OCI-LY7 (cell line): ENCODE results near the gene METTL25B. TPM values are rescaled to one million over a fixed set of nuclear protein-coding genes. Genes with fewer than 3 reads are reported as not detected.

Source experiments
- BruUV-seq: library from RNA; stranded (reverse); fragments of 400-500 nt; replicated peaks from 2 replicates; lab custom pipeline; 2021; lab: Mats Ljungman, UMichigan
- CTCF ChIA-PET: fragments of 300-600 bp; sonication (Branson Sonifier 250); formaldehyde crosslinking; loops from one replicate; lab custom pipeline; 2022; ENCODE audit warnings: antibody characterized with exemption; ENCODE audit not compliant: unreplicated experiment; lab: Charles Lee
- POLR2A ChIA-PET: fragments of 300-600 bp; sonication (Branson Sonifier 250); formaldehyde crosslinking; loops from one replicate; lab custom pipeline; 2022; ENCODE audit warnings: antibody characterized with exemption; lab: Charles Lee
- DNase-seq: peaks from one replicate; pipeline ENCODE4 v3.0.0-alpha.2; 2015; ENCODE audit warnings: low spot score
- H2AFZ ChIP-seq: fragments of 200-600 bp; sonication (generic), shearing (Covaris generic); 2 replicates; pipeline ENCODE4 v1.6.1; 2014; ENCODE audit warnings: mild to moderate bottlenecking, antibody characterized with exemption, low read length, moderate library complexity
- H3K27ac ChIP-seq: fragments of 200-600 bp; sonication (generic); 2 replicates; pipeline ENCODE4 v1.5.1; 2014; ENCODE audit warnings: mixed run types, low read depth, mild to moderate bottlenecking, moderate library complexity, low read length, inconsistent platforms; ENCODE audit not compliant: poor library complexity, severe bottlenecking
- H3K36me3 ChIP-seq: fragments of 200-600 bp; sonication (generic); 2 replicates; pipeline ENCODE4 v1.6.1; 2014; ENCODE audit warnings: mild to moderate bottlenecking, antibody characterized with exemption, low read length, moderate library complexity, mixed read lengths; ENCODE audit not compliant: insufficient read depth
- H3K4me1 ChIP-seq: fragments of 200-600 bp; sonication (generic); 2 replicates; pipeline ENCODE4 v1.5.1; 2014; ENCODE audit warnings: mild to moderate bottlenecking, low read length; ENCODE audit not compliant: insufficient read depth, poor library complexity, severe bottlenecking
- H3K4me2 ChIP-seq: fragments of 200-600 bp; sonication (generic); 2 replicates; pipeline ENCODE4 v1.6.1; 2014; ENCODE audit warnings: mild to moderate bottlenecking, low read length
- H3K4me3 ChIP-seq: fragments of 200-600 bp; sonication (generic); 2 replicates; pipeline ENCODE4 v1.5.1; 2014; ENCODE audit warnings: mild to moderate bottlenecking, low read depth, low read length; ENCODE audit not compliant: poor library complexity, severe bottlenecking
- H3K79me2 ChIP-seq: fragments of 200-600 bp; sonication (generic); 2 replicates; pipeline ENCODE4 v1.6.1; 2016; ENCODE audit warnings: low read depth, mild to moderate bottlenecking, low read length, moderate library complexity, mixed read lengths; ENCODE audit not compliant: insufficient read depth
- H3K9me2 ChIP-seq: fragments of 200-600 bp; sonication (generic); 2 replicates; pipeline ENCODE4 v1.6.1; 2016; ENCODE audit warnings: mild to moderate bottlenecking, low read length, mixed read lengths; ENCODE audit not compliant: insufficient read depth
- H3K9me3 ChIP-seq: fragments of 200-600 bp; sonication (generic); 2 replicates; pipeline ENCODE4 v1.6.1; 2014; ENCODE audit warnings: mild to moderate bottlenecking, mixed run types, low read length, mixed read lengths
- H4K20me1 ChIP-seq: fragments of 200-600 bp; sonication (generic); 2 replicates; pipeline ENCODE4 v1.6.1; 2014; ENCODE audit warnings: mild to moderate bottlenecking, antibody characterized with exemption, low read length, moderate library complexity, mixed read lengths; ENCODE audit not compliant: insufficient read depth
- EZH2phosphoT487 ChIP-seq: fragments of 200-600 bp; sonication (generic); IDR thresholded peaks from 2 replicates; pipeline ENCODE4 v1.6.1; 2018; ENCODE audit warnings: low read depth, borderline replicate concordance, mild to moderate bottlenecking, mixed run types, antibody characterized with exemption, low read length, moderate library complexity, mixed read lengths
- intact Hi-C: fragments of 100-400 bp; cut with micrococcal nuclease; formaldehyde crosslinking; loops from one replicate; pipeline ENCODE4 v1.10.0; 2022; ENCODE audit not compliant: unreplicated experiment
- total RNA-seq, 2 experiments: library from RNA; depleted of rRNA in 1 of 2; stranded (reverse); fragments of >200 nt in 1 of 2; shearing (Covaris generic) in 1 of 2; gene quantifications; 2 replicates each; pipeline ENCODE4 v1.2.3, GENCODE V29; 2014 to 2022
- TF ChIP-seq, protein P1 (sequence below): fragments of 200-600 bp; sonication (generic); conservative IDR thresholded peaks from 2 replicates; pipeline ENCODE4 v1.5.1; 2014; ENCODE audit warnings: mild to moderate bottlenecking, antibody characterized with exemption, low read length, moderate library complexity, mixed read lengths

The METTL25B gene
- total RNA-seq, 2 experiments from 2014 or later = 24.7 to 45.6 TPM

DNA sequence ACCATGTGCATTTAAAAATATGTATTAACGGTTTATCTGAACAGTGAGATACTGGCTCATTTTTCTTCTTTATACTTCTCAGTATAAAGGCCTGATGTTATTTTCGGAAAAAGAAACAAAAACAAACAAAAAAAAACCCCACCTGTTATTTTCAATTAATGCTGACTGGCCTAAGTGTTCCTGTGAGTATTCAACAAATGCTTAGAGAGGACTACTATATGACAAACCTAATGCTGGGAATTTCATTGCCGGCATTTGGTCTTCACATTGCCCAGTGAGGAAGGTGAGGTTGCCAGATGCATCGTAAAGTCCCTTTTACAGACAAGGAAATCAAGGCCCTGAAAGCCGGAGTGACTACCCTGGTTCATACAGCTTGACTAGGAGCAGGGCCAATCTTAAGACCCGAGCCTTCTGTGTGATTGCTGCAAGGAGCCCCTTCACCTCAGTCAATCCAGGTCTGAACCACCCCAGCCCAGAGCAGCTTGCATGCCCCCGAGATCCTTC is 12.0 kb downstream of the METTL25B start:
- CTCF ChIA-PET = interaction anchor here (1.0 kb wide), 1 partner anchor 13 kb away, joined by 3 read pairs; no protein-coding TSS in a partner anchor
- no peaks in the 10 kb centered on the region for H3K9me3 ChIP-seq
- BruUV-seq = no TSS peak
- peak overlapping the region; percentile 7; the same call in 1 of the 2 replicates for H2AFZ ChIP-seq
- no peaks in the 10 kb centered on the region for H3K9me2 ChIP-seq
- peaks cover 18% of the 10 kb centered on the region; the same call in 1 of the 2 replicates for H3K79me2 ChIP-seq
- peaks cover 85% of the 10 kb centered on the region for H3K36me3 ChIP-seq
- POLR2A ChIA-PET = interaction anchor here (0.6 to 2.7 kb wide), 7 partner anchors 11 to 1033 kb away, joined by 3 to 16 read pairs (median 6); partner anchors contain the start of genes HDGF, ISG20L2, METTL25B and PRCC
- intact Hi-C loops = no loop called here
- peak overlapping the region; percentile 52 for H3K27ac ChIP-seq
- DNase-seq = peak; percentile 46
- peaks cover 20% of the 10 kb centered on the region for H3K4me1 ChIP-seq
- peak overlapping the region; percentile 75 for H3K4me2 ChIP-seq
- no peaks in the 10 kb centered on the region for H4K20me1 ChIP-seq
- peak overlapping the region; percentile 74 for H3K4me3 ChIP-seq
- TF ChIP-seq, protein P1, sequence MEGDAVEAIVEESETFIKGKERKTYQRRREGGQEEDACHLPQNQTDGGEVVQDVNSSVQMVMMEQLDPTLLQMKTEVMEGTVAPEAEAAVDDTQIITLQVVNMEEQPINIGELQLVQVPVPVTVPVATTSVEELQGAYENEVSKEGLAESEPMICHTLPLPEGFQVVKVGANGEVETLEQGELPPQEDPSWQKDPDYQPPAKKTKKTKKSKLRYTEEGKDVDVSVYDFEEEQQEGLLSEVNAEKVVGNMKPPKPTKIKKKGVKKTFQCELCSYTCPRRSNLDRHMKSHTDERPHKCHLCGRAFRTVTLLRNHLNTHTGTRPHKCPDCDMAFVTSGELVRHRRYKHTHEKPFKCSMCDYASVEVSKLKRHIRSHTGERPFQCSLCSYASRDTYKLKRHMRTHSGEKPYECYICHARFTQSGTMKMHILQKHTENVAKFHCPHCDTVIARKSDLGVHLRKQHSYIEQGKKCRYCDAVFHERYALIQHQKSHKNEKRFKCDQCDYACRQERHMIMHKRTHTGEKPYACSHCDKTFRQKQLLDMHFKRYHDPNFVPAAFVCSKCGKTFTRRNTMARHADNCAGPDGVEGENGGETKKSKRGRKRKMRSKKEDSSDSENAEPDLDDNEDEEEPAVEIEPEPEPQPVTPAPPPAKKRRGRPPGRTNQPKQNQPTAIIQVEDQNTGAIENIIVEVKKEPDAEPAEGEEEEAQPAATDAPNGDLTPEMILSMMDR = no peak
- no peak for TF ChIP-seq EZH2phosphoT487

DNA sequence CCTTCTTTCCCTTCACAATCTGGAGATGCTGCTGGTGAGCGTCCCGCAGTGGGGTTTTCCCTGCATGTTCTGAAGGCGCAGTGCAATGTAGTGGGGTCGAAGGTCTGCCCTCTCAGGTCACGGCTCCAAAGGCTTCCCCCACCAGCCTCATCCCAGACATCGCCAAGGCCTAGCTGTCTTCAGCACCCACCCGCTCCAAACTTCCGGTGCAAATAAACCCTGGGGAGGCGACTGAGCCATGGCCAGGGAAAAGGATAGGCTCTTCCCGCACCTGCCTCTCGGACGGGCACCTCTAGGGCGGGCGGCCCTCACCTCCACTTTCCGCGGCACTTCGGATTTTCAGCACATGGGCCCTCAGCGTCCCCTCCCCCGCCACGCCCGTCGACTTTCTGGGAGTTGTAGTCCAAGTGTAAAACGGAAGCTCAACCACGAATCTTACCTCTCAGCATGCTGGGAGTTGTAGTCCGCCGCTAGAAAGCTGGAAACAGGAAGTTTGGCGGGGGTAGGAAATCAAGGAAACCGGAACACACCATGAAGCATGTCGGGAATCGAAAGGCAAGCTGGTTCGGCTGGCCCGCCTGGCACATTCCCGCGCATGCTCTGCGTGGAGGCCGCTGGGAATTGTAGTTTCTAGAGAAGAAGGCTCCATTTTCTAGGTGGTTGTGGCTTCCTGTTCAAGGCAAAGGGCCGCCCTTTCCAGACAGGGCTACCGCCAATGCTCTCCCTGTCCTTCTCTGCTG is 12.6 kb downstream of the METTL25B start, which contains the start of gene MRPL24:
Gene MRPL24, minus strand, starts transcription at position 348 of the 740 bp plus-strand sequence. CDS start 2,384 bp downstream, outside the sequence.
- Histone ChIP-seq H3K36me3 (peaks cover 86% of the 10 kb centered on the region), H4K20me1 (peaks cover 4% of the 10 kb centered on the region; the same call in 1 of the 2 replicates), H3K4me3 (peak within 1 kb of the TSS; percentile 74), H3K79me2 (peaks cover 24% of the 10 kb centered on the region), H2AFZ (peak within 1 kb of the TSS; percentile 7; the same call in 1 of the 2 replicates), H3K9me3 (no peaks in the 10 kb centered on the region), H3K4me1 (peaks cover 26% of the 10 kb centered on the region), H3K9me2 (no peaks in the 10 kb centered on the region), H3K27ac (peak within 1 kb of the TSS; percentile 70), H3K4me2 (peak within 1 kb of the TSS; percentile 75)
- TF ChIP-seq, protein P1 = no peak
- TF ChIP-seq EZH2phosphoT487 = no peak
- intact Hi-C loops = loop anchor here (1.0 kb wide), 1 partner anchor 26 kb away; the partner anchor contains the start of gene PRCC
- no TSS peak for BruUV-seq
- DNase-seq = peak; percentile 99
- CTCF ChIA-PET = interaction anchor here (0.6 to 1.1 kb wide), 4 partner anchors 14 to 51 kb away, joined by 3 to 4 read pairs (median 3); no protein-coding TSS in a partner anchor
- POLR2A ChIA-PET = interaction anchor here (0.6 to 2.7 kb wide), 9 partner anchors 9 to 1033 kb away, joined by 3 to 16 read pairs (median 5); partner anchors contain the start of genes HDGF, ISG20L2, METTL25B and PRCC
